Lung microvascular endothelial cell (primary cell): ENCODE data around the gene MRPL47. TPM values are rescaled to one million over a fixed set of nuclear protein-coding genes. Genes with fewer than 3 reads are reported as not detected.
"Not testable (repeated sequence)": the region's sequence is repeated elsewhere in the genome, so short reads cannot be mapped to it uniquely, and the experiment has no call there.

Experiments
- DNase-seq, 2 donors: peaks; one replicate each; pipeline versions ENCODE4 v3.0.0 to v3.0.0-alpha.2; 2010; ENCODE audit warnings: low read depth in 2 of 2
- total RNA-seq: library from RNA; depleted of rRNA; stranded (reverse); fragments of >200 nt; gene quantifications from 2 replicates; pipeline ENCODE4 v1.2.1, GENCODE V29; 2014

MRPL47 gene
- total RNA-seq, result 19.8 and 20.0 TPM in 2 replicates

DNA sequence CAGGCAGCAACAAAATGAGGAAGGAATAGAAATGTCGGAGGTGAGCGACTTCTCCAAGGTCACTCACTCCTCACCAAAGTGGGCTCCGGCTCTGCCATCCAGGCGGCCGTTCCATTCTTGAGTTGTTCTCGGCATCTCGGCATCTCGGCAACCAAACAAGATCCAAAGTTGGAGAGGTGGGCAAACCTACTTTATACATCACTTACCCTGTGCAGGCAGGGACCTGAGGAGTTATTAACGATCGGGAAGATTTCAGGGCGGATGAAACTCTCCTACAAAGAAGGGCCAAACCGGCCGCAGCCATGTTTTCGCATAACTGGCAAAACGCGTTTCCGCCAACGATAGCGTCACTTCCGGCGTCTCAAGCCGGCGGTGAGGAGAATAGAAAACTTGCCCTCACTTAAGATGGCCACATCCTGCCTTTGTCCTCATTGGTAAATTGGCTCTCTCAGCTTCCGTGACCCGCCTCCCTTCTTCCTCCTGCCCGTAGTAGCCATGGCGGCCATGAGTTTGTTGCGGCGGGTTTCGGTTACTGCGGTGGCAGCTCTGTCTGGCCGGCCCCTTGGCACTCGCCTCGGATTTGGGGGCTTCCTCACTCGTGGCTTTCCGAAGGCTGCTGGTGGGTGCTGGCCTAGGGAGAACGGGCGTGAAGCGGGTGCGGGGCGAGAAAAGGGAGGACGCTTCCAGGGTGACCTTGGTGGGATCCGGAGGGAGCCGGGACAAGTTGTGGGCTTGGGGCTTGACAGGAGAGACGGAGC lies at the start of gene MRPL47, which contains the start of gene NDUFB5:
Gene MRPL47, minus strand, starts transcription at position 318 of the 758 bp plus-strand sequence. Its CDS starts 14 bp downstream, at position 304.
Gene NDUFB5, plus strand, starts transcription at position 474 of the 758 bp plus-strand sequence. Its CDS starts 22 bp downstream, at position 496.
- peak; percentile 98 for DNase-seq

DNA sequence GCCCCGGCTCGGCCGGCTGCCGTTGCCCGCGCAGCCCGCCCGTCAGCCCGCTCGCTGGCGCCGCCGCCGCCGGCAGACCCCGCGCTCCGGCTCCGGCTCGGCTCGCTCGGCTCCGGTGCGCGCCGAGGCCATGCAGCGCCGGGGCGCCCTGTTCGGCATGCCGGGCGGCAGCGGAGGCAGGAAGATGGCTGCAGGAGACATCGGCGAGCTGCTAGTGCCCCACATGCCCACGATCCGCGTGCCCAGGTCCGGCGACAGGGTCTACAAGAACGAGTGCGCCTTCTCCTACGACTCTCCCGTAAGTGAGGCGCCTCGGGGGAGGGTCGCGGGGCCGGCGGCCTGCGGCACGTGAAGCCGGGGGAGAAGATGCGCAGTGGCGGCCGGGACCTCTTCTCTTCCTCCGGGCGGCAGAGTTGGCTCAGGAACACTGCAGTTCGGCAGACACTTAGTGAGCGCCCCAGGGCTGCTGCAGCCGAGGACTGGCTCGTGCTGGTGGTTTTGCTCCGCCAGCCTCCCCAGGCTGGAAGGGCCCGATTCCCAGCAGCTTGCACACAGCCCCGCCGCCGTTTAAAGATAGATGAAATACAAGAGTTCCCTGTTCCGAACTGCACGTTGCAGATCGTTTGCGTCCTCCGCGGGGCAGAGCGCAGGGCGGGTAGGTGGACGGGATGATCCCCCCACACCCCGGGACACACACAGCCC lies 48.8 kb upstream of the MRPL47 start:
- peak; percentile 82 to 86 for DNase-seq

DNA sequence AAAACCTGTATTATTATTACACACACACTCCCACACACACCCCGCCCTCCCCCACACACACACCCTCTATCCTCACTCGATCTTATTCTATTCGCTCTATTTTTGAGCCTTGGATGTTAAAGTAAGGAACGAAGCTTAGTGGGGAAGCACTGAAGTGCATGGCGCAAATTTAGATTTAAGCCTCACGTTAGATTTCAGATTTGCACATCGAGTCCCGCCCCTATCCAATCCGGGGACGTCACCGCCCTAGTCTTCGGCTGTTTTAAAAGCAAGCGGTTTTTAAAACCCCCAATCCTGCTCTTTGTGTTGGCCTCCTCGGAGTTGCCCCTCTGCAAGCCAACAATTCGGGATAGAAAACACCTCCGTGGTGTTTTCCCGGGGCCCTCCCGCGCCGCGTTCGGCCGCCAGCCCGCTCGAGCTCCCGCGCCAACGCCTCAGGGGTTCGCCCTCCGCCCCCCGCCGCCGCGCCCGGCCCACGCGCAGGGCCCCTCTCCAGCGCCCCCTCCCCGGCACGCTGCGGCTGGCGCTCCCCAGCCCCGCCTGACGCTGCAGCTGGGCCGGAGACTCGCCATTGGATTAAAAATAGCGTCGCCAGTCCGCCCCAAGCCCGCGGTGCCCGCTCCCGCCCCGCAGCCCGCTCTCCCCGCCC lies 48.1 kb upstream of the MRPL47 start, which contains the start of gene USP13:
Gene USP13, plus strand, starts transcription at position 594 of the 649 bp plus-strand sequence. CDS start 186 bp downstream, outside the sequence.
- DNase-seq, result peak; percentile 84 to 91

DNA sequence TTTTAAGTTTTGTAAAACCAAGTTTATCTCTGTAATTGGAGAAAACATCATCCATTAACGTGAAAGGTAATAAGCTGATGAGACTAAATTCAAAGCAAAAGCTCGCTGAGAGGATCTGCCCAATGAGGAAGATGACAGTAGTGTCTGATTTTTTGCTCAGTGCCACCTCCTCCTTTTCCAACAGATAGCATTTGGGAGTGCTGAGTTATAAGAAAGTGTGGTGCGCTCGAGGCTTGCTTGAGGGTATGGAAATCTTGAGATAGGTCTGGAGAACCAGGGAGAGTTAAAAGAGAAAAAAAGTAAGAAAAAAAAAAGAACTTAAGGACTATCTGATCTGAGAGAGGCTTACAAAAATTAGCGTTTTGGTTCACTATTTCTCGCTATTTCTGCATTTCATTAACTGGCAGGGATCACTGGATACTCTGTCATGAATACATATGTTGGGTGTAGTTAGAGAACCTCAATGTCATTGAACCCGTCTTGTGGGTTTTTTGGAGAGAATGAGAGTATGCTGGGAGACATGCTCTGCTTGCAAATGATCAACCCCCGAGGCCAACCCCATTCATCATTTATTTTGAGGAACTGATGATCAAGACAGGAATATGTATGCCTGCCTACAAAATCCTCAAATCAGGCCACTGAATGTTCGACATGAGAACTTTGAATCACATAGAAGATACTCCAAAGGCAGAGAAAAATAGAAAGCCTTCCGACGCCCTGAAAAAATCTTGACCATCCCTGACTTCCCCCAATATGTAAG lies 47.4 kb upstream of the MRPL47 start:
- DNase-seq, result no peak

DNA sequence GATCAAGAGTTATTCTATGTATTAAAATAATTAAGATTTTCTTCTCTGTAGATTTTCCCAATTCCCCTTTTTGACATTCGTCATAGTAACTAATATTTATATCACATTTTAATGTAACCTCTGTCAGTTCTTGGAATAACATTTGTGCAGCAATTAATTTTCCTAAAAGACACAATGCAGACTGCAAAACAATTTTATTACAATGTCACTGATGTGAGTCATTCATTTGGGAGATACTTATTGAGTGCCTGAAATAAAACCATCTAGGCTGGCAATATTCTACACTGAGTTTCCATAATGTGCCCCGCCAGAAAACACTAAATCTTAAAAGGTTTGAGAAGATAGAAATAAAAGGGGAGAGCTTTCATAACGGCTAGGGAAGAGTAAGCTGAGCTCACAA lies 41.7 kb upstream of the MRPL47 start:
- DNase-seq, result no peak

DNA sequence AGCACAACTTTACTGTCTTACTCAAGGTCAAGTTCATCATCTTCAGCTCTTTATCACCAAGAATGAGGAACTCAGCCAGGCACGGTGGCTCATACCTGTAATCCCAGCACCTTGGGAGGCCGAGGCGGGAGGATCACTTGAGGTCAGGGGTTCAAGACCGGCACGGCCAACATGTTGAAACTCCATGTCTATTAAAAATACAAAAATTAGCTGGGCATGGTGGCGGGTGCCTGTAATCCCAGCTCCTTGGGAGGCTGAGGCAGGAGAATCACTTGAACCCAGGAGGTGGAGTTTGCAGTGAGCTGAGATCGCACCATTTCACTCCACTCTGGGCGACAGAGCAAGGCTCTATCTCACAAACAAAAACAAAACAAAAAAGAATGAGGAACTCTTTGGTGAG lies 39.4 kb upstream of the MRPL47 start:
- not testable (repeated sequence) for DNase-seq

DNA sequence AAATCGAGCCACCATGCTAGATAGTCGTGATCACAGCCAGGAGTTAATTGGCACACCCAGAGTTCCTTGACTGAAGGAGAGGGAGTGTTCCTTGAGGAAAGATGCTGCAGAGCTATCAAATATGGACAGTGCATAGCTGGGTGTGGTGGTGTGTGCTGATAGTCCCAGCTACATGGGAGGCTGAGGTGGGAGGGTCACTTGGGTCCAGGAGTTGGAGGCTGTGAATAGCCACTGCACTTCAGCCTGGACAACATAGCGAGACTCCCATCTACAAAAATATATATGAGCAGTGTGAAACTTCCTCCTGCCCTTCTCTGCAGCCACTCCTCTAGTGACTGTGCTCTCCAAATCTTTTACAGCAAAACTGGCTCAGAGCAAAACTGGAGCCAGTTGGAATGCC lies 38.4 kb upstream of the MRPL47 start:
- no peak for DNase-seq

DNA sequence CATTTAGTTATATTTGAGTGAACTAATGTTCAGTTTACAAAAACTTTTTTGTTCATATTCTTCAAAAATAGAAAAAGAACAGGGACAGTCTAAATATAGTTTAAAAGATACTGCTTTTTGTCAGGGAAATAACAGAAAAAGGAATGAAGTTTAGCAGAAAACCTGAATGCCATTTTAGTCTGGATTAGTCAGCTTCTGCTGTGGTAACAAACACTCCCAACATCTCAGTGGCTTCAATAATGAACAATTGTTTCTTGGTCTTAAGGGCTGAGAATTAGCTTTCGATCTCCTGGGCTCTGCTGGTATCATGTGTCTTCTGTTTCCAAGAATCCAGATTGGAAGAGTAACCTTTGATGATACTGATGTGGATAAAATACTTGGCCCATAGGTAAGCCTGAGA lies 36.0 kb upstream of the MRPL47 start:
- DNase-seq, result no peak

DNA sequence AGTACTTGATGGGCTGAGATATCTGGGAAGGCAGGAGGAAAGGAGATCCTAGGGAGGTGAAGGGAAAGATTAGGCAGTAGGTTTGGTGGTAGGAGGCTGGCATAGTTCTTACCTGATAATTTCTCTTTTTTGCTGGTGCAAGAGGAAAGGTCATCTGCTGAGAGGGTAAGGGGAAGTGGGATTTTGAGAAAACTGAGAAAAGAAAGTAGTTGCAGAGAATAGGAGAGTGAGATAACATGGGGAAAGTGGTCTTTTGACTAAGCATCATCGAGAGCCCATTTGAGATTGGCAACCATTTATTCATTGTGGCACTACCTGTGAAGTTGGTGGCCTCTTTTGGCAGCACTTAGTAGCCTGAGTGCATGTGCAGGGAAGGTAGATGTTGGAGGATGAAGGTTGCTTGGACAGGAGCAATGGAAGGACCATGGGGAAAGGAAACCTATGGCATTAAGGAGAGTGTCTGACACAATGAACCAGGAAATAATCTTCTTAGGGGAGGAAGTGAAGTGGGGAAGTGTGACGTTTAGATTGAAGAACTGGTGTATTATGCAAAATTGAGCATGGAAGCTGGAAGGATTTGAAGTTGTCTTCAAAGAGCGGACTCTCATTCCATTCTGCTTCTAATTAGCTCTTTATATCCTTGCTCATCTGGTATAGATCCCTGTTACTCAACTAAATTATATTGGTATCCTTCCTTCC lies 26.5 kb upstream of the MRPL47 start:
- DNase-seq, result no peak

DNA sequence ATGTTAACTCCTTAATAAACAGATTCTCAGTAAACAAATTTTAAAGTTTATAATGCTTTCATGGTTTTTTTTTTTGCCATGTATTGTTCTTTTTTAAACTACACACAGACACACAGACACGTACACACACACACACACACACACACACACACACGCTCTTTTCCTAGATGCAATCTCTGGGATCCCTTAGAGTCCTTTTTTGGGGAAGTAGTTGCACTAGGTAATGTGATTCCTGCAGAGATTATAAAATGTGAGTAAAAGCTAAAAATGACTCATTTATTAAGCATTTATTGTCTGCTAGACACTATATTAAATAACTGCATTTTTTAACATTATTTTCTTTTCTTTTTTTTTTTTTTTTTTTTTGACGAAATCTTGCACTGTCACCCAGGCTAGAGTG lies 20.0 kb upstream of the MRPL47 start:
- DNase-seq, result no peak

DNA sequence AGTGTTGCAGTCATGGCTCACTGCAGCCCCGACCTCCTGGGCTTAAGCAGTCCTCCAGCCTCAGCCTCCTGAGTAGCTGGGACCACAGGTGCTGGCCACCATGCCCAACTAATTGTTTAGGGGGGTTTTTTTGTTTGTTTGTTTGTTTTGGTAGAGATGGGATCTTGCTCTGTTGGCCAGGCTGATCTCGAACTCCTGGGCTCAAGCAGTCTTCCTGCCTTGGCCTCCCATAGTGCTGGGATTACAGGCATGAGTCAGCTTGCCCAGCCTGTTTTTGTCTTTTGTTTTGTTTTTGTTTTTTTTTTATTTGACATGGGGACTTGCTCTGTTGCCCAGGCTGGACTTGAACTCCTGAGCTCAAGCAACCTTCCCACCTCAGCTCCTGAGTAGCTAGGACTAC lies 17.6 kb upstream of the MRPL47 start:
- no peak for DNase-seq

DNA sequence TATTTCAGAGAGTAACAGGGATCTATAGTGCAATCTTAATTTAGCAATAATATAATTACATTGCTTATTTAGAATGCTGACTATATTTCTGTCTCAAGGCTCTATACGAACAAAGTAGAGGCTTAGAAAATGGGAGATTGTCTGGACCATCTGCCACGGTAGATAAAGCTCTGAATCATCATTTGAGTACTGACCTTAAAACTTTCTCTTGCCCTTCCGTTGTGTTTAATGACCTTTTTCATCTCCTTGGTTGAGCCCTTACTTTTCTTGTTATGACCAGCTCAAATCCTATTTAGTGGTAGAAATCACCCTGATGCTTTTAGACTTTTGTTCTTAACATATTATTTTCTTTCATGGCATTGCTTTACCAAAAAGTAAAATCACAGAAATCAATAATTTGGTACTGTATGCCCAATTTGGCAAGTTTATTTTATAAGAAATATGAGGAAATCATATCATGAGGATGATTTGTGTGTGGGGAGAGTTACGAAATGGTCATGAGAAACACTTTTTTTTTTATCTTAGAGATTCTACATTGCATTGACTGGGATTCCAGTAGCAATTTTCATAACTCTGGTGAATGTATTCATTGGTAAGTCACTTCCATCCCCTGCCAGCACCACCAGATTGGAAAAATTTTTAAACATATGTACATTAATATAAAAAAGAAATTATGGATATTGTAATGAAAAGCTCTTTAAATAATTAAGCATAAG lies 11.2 kb upstream of the MRPL47 start:
- peak in 1 of 2 donors; percentile 51 for DNase-seq

DNA sequence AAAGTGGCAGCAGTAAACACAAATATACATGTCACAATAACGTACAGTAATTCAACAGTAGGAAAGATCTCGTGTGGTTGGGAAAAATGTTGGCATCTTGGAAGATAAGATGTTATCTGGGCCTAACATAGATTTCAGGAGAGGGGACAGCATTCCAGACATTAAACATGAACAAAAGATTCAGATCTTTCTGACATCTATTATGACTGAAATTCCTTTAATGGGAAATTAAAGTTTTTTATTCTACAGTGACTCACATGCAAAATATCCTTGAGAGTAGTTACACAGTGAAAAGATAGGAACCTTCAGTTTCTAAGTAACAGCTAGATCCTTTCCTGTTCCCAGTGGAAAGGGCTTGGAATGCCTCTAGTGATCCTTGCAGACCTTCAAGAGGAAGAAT lies 9.4 kb upstream of the MRPL47 start:
- peak in 1 of 2 donors; percentile 72 for DNase-seq

DNA sequence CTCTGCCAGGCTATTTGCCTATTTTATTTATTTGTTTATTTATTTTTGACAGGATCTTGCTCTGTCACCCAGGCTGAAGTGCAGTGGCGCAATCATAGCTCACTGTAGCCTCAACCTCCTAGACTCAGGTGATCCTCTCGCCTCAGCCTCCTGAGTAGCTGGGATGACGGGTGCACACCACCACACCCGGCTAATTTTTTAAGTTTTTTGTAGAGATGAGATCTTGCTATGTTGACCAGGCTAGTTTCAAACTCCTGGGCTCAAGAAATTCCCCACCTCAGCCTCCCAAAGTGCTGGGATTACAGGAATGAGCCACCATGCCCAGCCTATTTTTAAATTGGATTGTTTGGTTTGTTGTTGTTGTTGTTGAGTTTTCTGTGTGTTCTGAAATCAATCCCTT lies 5.6 kb upstream of the MRPL47 start:
- no peak for DNase-seq

DNA sequence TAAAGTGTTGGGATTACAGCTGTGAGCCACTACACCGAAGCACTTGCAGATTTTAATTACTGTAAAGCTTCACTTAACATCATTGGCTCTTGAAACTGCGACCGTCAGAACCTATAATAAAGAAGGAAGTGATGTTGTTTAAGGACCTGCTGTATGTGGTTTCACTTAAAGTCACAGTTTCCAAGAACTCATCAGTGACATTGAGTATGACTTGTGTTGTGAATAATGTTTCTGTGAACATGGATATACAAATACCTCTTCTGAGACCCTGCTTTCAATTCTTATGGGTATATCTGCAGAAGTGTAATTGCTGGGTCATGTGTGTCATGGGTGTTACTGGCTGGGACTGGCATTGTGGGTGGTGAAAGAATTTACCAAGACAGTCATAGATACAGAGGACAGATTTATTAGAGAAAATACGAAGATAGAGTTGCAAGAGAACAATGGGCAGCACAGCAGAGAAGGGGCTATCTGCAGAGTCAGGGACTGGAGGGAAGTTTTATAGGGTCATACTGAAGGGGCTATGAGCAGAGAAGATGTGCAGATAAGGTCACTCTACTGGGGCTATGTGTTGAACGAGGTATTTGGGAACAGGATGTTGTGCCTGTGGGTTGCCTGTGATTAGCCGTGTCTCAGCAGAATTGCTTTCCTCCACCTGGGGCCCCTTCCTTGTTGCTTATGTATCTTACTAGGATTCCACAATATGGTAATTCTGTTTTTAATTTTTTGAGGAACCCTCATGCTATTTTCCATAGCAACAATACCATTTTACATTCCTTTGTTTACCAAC lies 4.7 kb upstream of the MRPL47 start:
- no peak for DNase-seq

DNA sequence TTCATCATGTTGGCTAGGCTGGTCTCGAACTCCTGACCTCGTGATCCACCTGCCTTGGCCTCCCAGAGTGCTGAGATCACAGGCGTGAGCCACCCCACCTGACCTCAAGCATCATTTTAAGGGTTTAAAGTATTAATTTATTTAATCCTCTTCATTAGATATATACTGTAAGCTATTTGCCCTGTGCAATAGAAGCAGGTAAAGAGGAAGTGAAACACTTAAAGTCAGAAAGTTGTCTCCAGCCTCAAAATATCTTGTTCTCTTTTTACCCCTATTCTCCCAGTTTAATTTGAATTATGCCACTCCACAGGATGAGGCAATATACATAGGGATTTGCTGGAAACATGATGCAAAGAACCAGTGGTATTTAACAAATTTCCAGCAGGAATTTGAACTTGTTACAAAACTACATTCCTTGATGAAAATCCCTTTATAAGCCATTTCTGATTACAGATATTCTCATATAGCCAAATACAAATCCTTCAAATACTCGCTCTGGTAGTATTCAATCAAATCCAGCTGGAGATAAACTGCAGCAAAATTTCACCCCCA lies 2.2 kb upstream of the MRPL47 start:
- DNase-seq, result no peak

DNA sequence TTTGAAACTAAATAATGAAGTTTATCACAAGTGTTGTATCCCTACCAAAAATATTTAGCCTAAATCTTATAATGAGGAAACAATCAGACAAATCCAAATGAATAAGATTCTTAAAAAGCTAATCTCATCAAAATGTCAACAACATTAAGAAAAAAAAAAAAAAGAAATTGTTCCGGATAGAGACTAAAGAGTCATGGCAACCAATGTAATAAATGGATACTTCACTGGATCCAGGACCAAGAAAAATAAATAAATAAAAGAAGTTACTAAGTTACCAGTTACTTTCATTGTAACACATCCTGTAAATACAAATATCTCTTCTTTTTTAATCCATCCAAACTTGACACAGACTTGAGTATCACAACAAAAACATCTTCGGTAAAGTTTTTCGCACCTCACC lies 607 bp downstream of the MRPL47 start:
- peak; percentile 9 to 39 for DNase-seq

DNA sequence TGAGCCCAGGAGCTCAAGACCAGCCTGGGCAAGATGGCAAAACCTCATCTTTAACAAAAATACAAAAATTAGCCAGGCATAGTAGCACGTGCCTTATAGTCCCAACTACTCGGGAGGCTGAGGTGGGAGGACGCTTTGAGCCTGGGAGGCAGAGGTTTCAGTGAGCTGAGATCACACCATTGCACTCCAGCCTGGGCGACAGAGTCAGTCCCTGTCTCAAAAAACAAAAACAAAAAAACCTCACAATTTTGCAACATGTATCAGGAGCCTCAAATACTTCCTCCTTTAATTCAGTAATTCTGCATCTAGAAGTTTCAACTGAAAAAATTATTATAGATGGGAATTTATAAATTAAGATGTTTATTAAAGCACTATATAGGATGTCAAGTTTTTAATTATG lies 1.1 kb downstream of the MRPL47 start:
- DNase-seq, result no peak

DNA sequence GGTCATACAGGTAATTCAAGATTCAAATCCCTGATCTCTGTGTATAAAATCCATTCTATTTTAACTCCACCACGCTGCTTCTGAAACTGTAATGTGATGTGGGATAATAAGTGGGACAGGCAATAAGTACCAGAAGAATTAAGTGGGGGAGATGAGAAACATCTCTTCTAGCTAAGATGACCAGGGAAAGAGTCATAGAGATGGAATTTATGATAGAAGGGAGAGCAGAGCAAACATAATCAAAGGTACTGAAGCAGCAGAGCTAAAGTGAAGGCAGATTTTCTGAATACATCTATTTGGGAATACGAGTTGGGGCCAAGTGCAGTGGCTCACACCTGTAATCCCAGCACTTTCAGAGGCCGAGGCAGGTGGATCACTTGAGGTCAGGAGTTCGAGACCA lies 4.9 kb downstream of the MRPL47 start:
- no peak for DNase-seq
